Tibial artery (tissue), 4 donors: ENCODE results near the gene CTIF.

Source experiments
- DNase-seq, 2 donors: peaks; one replicate each; pipeline ENCODE4 v3.0.0-alpha.2; 2019
- H3K27ac ChIP-seq, 2 donors: fragments of 200-600 bp; sonication (generic) in 1 of 2; 1 replicate in 1 of 2; 2 replicates in 1 of 2; pipeline ENCODE4 v1.5.1; 2018 to 2019; ENCODE audit warnings: mild to moderate bottlenecking in 1 of 2
- H3K27me3 ChIP-seq, 2 donors: fragments of 200-600 bp; sonication (generic) in 1 of 2; one replicate each; pipeline versions ENCODE4 v1.5.1 to v1.6.0; 2016 to 2019
- H3K36me3 ChIP-seq, 3 donors: fragments of 200-600 bp; sonication (generic) in 2 of 3; one replicate each; pipeline ENCODE4 v1.5.1; 2016 to 2019; ENCODE audit warnings: mild to moderate bottlenecking in 2 of 3
- H3K4me1 ChIP-seq, 4 donors: fragments of 200-600 bp; sonication (generic) in 2 of 4; 1 replicate in 3 of 4; 2 replicates in 1 of 4; pipeline ENCODE4 v1.5.1; 2016 to 2019
- H3K4me3 ChIP-seq, 2 donors: fragments of 200-600 bp; sonication (generic) in 1 of 2; 1 replicate in 1 of 2; 2 replicates in 1 of 2; pipeline ENCODE4 v1.5.1; 2018 to 2019; ENCODE audit warnings: mild to moderate bottlenecking in 2 of 2
- H3K9me3 ChIP-seq, 3 donors: fragments of 200-600 bp; sonication (generic) in 1 of 3; one replicate each; pipeline ENCODE4 v1.5.1; 2016 to 2019
- intact Hi-C: fragments of 100-400 bp; cut with DNase I; formaldehyde crosslinking; loops from one replicate; pipeline ENCODE4 v1.15.0; 2023; ENCODE audit warnings: low total_unique reads
- TF ChIP-seq, protein P1 (sequence below), 2 experiments: fragments of 200-600 bp in 1 of 2; fragments of 450-650 bp in 1 of 2; IDR thresholded peaks; one replicate each; pipeline ENCODE4 v1.5.1; 2017 to 2019; ENCODE audit warnings: antibody characterized with exemption in 2 of 2, mild to moderate bottlenecking in 1 of 2, moderate library complexity in 1 of 2

Gene CTIF

DNA sequence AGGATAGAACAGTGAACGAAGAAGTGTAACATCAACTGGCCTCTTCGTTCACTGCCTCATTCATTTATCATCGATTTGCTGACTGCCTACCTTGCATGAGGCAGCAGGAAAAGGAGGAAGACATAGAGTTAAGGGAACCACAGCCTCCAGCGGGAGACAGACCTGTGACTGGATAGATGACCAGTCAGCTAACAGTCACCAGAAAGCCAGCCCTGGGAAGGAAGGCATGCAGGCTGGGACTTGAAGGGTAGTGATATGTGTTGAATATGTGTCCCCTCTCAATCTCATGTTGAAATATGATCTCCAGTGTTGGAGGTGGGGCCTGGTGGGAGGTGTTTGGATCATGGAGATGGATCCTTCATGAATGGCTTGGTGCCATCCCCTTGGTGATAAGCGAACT, 58.3 kb downstream of the CTIF start:
- no peak for DNase-seq
- H3K36me3 ChIP-seq: no peaks in the 10 kb centered on the region
- intact Hi-C loops: no loop called here
- no peak overlapping the region for H3K4me3 ChIP-seq
- no peaks in the 10 kb centered on the region for H3K9me3 ChIP-seq
- H3K27ac ChIP-seq: peak overlapping the region; percentile 20 to 36
- H3K4me1 ChIP-seq: peaks cover 0 to 78% (median 45%) of the 10 kb centered on the region in 4 donors
- H3K27me3 ChIP-seq: no peaks in the 10 kb centered on the region
- TF ChIP-seq, protein P1, sequence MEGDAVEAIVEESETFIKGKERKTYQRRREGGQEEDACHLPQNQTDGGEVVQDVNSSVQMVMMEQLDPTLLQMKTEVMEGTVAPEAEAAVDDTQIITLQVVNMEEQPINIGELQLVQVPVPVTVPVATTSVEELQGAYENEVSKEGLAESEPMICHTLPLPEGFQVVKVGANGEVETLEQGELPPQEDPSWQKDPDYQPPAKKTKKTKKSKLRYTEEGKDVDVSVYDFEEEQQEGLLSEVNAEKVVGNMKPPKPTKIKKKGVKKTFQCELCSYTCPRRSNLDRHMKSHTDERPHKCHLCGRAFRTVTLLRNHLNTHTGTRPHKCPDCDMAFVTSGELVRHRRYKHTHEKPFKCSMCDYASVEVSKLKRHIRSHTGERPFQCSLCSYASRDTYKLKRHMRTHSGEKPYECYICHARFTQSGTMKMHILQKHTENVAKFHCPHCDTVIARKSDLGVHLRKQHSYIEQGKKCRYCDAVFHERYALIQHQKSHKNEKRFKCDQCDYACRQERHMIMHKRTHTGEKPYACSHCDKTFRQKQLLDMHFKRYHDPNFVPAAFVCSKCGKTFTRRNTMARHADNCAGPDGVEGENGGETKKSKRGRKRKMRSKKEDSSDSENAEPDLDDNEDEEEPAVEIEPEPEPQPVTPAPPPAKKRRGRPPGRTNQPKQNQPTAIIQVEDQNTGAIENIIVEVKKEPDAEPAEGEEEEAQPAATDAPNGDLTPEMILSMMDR (IDR thresholded peaks at IDR 0.05): no peak

DNA sequence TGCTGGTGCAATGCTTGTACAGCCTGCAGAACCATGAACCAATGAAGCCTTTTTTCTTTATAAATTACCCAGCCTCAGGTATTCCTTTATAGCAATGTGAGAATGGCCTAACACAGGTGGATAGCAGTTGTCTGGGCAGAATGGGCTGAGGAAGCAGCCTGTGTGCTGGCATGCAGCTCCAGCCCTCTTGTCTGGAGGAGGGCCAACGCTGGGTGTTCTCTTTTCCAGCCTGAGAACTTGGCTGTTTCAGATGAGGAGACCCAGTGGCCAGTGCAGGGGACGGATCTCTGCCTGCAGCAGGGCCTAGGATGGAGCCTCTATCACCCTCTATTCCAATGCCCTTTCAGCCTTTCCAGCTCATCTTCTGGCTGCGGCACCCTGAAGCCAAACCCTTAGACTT, 58.8 kb downstream of the CTIF start:
- Histone ChIP-seq H3K27ac (peak overlapping the region; percentile 20 to 36), H3K4me3 (no peak overlapping the region), H3K9me3 (no peaks in the 10 kb centered on the region), H3K27me3 (no peaks in the 10 kb centered on the region), H3K36me3 (no peaks in the 10 kb centered on the region), H3K4me1 (peaks cover 0 to 72% (median 44%) of the 10 kb centered on the region in 4 donors)
- no peak for DNase-seq
- intact Hi-C loops: no loop called here
- TF ChIP-seq, protein P1 (IDR thresholded peaks at IDR 0.05): no peak

DNA sequence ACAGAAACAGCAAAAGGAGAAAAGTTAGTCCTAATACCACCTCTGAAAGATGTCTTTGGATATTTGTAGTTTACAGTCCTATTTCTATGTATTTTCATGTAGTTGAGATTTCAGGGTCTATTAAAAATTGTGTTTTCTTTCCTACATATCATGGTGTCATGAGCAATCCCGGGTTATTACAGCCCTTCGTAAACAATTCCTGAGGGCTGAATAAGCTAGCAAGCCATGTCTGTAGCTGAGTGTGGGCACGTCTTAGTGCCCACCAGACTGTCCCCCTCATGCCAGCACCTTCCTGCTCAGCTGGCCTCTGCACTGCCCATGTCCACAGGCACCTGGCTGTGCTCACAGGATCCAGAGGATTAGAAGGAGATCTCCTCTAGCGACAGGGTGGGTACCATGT, 60.6 kb downstream of the CTIF start:
- Histone ChIP-seq H3K27ac (peak overlapping the region; percentile 15 to 63), H3K4me1 (peaks cover 0 to 55% (median 35%) of the 10 kb centered on the region in 4 donors), H3K4me3 (no peak overlapping the region), H3K36me3 (no peaks in the 10 kb centered on the region), H3K27me3 (no peaks in the 10 kb centered on the region), H3K9me3 (no peaks in the 10 kb centered on the region)
- TF ChIP-seq, protein P1 (IDR thresholded peaks at IDR 0.05): no peak
- DNase-seq: no peak
- intact Hi-C loops: no loop called here

DNA sequence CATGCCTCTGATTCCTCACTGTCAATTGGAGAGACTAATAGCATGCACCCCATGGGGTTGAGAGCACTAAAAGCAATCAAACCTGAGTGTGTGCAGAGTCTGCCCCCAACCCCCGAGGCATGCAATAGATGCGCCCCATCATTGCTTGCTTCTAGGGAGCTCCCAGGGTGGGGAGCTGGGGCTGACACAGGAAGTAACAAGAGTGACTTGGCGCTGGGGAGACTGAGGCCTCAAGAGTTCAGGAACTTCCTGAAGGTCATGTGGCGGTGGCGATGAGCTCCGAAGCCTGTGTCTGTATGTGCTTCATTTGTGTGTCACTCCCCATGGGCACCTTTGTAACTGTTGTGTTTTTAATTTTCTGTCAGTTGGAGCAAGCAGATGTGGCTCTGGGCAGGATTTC, 61.2 kb downstream of the CTIF start:
- intact Hi-C loops: no loop called here
- no peak overlapping the region for H3K4me3 ChIP-seq
- no peaks in the 10 kb centered on the region for H3K36me3 ChIP-seq
- no peaks in the 10 kb centered on the region for H3K27me3 ChIP-seq
- no peak for DNase-seq
- no peaks in the 10 kb centered on the region for H3K9me3 ChIP-seq
- H3K4me1 ChIP-seq: peaks cover 0 to 49% (median 29%) of the 10 kb centered on the region in 4 donors
- H3K27ac ChIP-seq: peak overlapping the region; percentile 15 to 63
- TF ChIP-seq, protein P1 (IDR thresholded peaks at IDR 0.05): no peak

DNA sequence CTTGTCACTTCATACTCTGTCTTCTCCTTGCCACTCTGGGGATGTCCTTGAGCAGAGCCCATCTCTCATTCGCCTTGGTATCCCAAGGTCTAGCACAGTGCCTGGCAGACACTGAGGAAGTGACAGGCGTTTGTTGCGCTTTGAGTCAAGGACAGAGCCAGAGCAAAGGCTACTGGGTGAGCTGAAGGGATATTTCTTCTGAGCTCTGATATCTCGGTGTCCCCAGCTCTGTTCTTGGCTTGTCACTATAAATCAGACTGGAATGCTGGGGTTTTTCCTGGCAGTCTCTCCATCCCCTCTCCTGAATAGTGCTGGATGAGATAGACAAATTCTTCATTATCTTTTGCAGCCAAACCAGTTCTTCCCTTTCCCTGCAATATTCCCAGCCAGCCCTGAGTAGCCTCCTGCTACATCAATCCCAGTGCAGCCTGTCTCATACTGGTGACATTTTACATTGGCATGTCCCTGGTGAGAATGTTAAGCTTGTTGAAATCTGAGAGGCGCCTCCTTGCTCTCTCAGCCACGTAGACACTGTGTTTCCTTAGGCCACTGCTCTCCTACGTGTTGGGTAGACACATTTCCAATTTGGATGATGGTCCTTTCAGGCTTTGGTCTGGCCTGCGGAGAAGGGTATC, 61.7 kb downstream of the CTIF start:
- Histone ChIP-seq H3K36me3 (no peaks in the 10 kb centered on the region), H3K4me3 (no peak overlapping the region), H3K4me1 (peaks cover 0 to 45% (median 29%) of the 10 kb centered on the region in 4 donors), H3K27me3 (no peaks in the 10 kb centered on the region), H3K9me3 (no peaks in the 10 kb centered on the region), H3K27ac (peak overlapping the region; percentile 15 to 63)
- intact Hi-C loops: no loop called here
- no peak for DNase-seq
- TF ChIP-seq, protein P1 (IDR thresholded peaks at IDR 0.05): no peak
